Liver (tissue), 9 donors: ENCODE results near the gene ITIH6. TPM values are rescaled to one million over a fixed set of nuclear protein-coding genes. Genes with fewer than 3 reads are reported as not detected.
"Not testable (repeated sequence)": the region's sequence is repeated elsewhere in the genome, so short reads cannot be mapped to it uniquely, and the experiment has no call there.

Experiments used
- DNase-seq: peaks from one replicate; pipeline ENCODE4 v3.0.0-alpha.2; 2017; ENCODE audit warnings: low spot score
- H3K27ac ChIP-seq, 2 donors: one replicate each; pipeline ENCODE4 v1.7.0; 2013; ENCODE audit warnings: inconsistent platforms in 2 of 2, low read length in 2 of 2, control low read depth in 1 of 2, low read depth in 1 of 2, mild to moderate bottlenecking in 1 of 2
- H3K27me3 ChIP-seq, 4 donors: one replicate each; pipeline versions ENCODE4 v1.6.1 to v1.7.0; 2013; ENCODE audit warnings: low read length in 3 of 4, inconsistent platforms in 1 of 4, mild to moderate bottlenecking in 1 of 4, moderate library complexity in 1 of 4; ENCODE audit not compliant: control insufficient read depth in 4 of 4, insufficient read depth in 4 of 4
- H3K36me3 ChIP-seq, 4 donors: one replicate each; pipeline versions ENCODE4 v1.6.1 to v1.7.0; 2013; ENCODE audit warnings: low read length in 3 of 4, mild to moderate bottlenecking in 3 of 4, low read depth in 1 of 4, moderate library complexity in 1 of 4; ENCODE audit not compliant: control insufficient read depth in 4 of 4, insufficient read depth in 3 of 4
- H3K4me1 ChIP-seq, 4 donors: one replicate each; pipeline versions ENCODE4 v1.6.1 to v1.7.0; 2013; ENCODE audit warnings: low read length in 3 of 4, mild to moderate bottlenecking in 3 of 4, moderate library complexity in 1 of 4; ENCODE audit not compliant: control insufficient read depth in 4 of 4, insufficient read depth in 4 of 4
- H3K4me3 ChIP-seq, 3 donors: one replicate each; pipeline versions ENCODE4 v1.6.1 to v1.7.0; 2013; ENCODE audit warnings: low read length in 3 of 3, control low read depth in 1 of 3, low read depth in 1 of 3, mild to moderate bottlenecking in 1 of 3
- H3K9ac ChIP-seq, 2 donors: one replicate each; pipeline ENCODE4 v1.7.0; 2013; ENCODE audit warnings: low read length in 2 of 2, mild to moderate bottlenecking in 2 of 2, moderate library complexity in 2 of 2, control low read depth in 1 of 2, low read depth in 1 of 2
- H3K9me3 ChIP-seq, 4 donors: one replicate each; pipeline versions ENCODE4 v1.6.1 to v1.7.0; 2013; ENCODE audit warnings: low read length in 3 of 4; ENCODE audit not compliant: control insufficient read depth in 4 of 4
- ATF3 ChIP-seq: IDR thresholded peaks from 2 replicates; pipeline ENCODE4 v1.6.1; 2016; ENCODE audit warnings: antibody characterized with exemption
- CTCF ChIP-seq: fragments of 150-350 bp; IDR thresholded peaks from 2 replicates; pipeline ENCODE4 v1.5.1; 2017; ENCODE audit warnings: improper control_type of control experiment, low read depth, low read length; ENCODE audit not compliant: missing input control
- EGR1 ChIP-seq, 2 donors: IDR thresholded peaks; 2 replicates each; pipeline ENCODE4 v1.6.1; 2016 to 2018; ENCODE audit warnings: antibody characterized with exemption in 2 of 2, low read depth in 2 of 2
- FOXA1 ChIP-seq: IDR thresholded peaks from 2 replicates; pipeline ENCODE4 v1.6.1; 2016; ENCODE audit warnings: antibody characterized with exemption
- FOXA2 ChIP-seq: IDR thresholded peaks from 2 replicates; pipeline ENCODE4 v1.6.1; 2016; ENCODE audit warnings: antibody characterized with exemption
- GABPA ChIP-seq, 2 donors: IDR thresholded peaks in 1 of 2; conservative IDR thresholded peaks in 1 of 2; 2 replicates each; pipeline ENCODE4 v1.6.1; 2016; ENCODE audit warnings: antibody characterized with exemption in 2 of 2, mild to moderate bottlenecking in 1 of 2, moderate library complexity in 1 of 2
- HNF4A ChIP-seq, 2 donors: conservative IDR thresholded peaks; 2 replicates each; pipeline ENCODE4 v1.6.1; 2016; ENCODE audit warnings: antibody characterized with exemption in 2 of 2, mild to moderate bottlenecking in 2 of 2
- HNF4G ChIP-seq: IDR thresholded peaks from 2 replicates; pipeline ENCODE4 v1.6.1; 2016; ENCODE audit warnings: antibody characterized with exemption
- JUND ChIP-seq, 2 donors: IDR thresholded peaks; 2 replicates each; pipeline ENCODE4 v1.6.1; 2016; ENCODE audit warnings: antibody characterized with exemption in 2 of 2
- MAX ChIP-seq: IDR thresholded peaks from 2 replicates; pipeline ENCODE4 v1.6.1; 2016; ENCODE audit warnings: antibody characterized with exemption
- NR2F2 ChIP-seq: IDR thresholded peaks from 2 replicates; pipeline ENCODE4 v1.6.1; 2016; ENCODE audit warnings: antibody characterized with exemption
- RAD21 ChIP-seq, 2 donors: IDR thresholded peaks; 2 replicates each; pipeline ENCODE4 v1.6.1; 2016; ENCODE audit warnings: antibody characterized with exemption in 2 of 2, mild to moderate bottlenecking in 2 of 2
- REST ChIP-seq: IDR thresholded peaks from 2 replicates; pipeline ENCODE4 v1.6.1; 2016; ENCODE audit warnings: antibody characterized with exemption, mild to moderate bottlenecking
- RXRA ChIP-seq, 2 donors: IDR thresholded peaks; 2 replicates each; pipeline ENCODE4 v1.6.1; 2017 to 2018; ENCODE audit warnings: antibody characterized with exemption in 2 of 2, mild to moderate bottlenecking in 1 of 2
- SP1 ChIP-seq: IDR thresholded peaks from 2 replicates; pipeline ENCODE4 v1.6.1; 2018; ENCODE audit warnings: antibody characterized with exemption, mild to moderate bottlenecking
- TAF1 ChIP-seq: conservative IDR thresholded peaks from 2 replicates; pipeline ENCODE4 v1.6.1; 2016; ENCODE audit warnings: antibody characterized with exemption, mild to moderate bottlenecking
- YY1 ChIP-seq: IDR thresholded peaks from 2 replicates; pipeline ENCODE4 v1.6.1; 2016; ENCODE audit warnings: antibody characterized with exemption, mild to moderate bottlenecking
- WGBS: extraction: QIAGEN DNeasy Blood & Tissue Kit; methylation state at CpG from one replicate; pipeline ENCODE4 v1.1.7; 2013; 5-methylcytosine and 5-hydroxymethylcytosine counted together
- polyA plus RNA-seq, 2 donors: library from polyadenylated mRNA; stranded (reverse) in 1 of 2; unstranded in 1 of 2; fragments of 200-250 nt in 1 of 2; fragments of >200 nt in 1 of 2; fragmentation: Nextera tagmentation in 1 of 2; extraction: Ambion mirVana in 1 of 2; gene quantifications; one replicate each; pipeline versions ENCODE4 v1.2.1 to v1.2.3, GENCODE V29; 2013 to 2015
- total RNA-seq, 2 donors: library from RNA; depleted of rRNA; stranded (reverse); fragments of >200 nt; gene quantifications; one replicate each; pipeline ENCODE4 v1.2.3, GENCODE V29; 2014
- TF ChIP-seq, protein P1 (sequence below): IDR thresholded peaks from 2 replicates; pipeline ENCODE4 v1.6.1; 2016; ENCODE audit warnings: antibody characterized with exemption
- donor health status: healthy.
- donor health status: healthy.
- donor health status: healthy.
- donor health status: healthy.
- donor health status: healthy.

Gene ITIH6
- total and polyA plus RNA-seq, 4 donors = not detected

DNA sequence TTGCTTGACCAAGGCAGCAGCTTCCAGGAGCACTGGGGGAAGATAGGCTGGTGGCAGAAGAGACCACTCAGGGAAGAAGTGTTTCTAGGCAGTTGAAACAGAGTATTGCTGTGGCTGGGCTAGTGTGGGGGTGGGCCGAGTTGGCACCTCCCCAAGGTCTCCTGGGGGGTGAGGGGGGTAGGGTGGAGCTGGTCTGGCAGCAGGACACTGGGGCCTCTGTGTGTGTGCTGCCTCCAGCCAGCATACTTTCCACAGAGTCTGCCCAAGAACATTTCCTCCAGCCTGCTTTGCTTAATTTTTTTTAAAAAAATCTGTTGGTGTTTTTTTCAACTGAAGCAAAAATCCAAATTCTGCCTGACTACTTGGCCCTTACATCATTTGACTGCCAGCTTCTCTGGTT, 4.0 kb downstream of the ITIH6 start:
- WGBS = 31% methylated on average over 1 of the region's 1 CpG
- DNase-seq = no peak
- no peak overlapping the region for H3K4me3 ChIP-seq
- no peaks in the 10 kb centered on the region for H3K27me3 ChIP-seq
- H3K4me1 ChIP-seq = no peaks in the 10 kb centered on the region
- no peaks in the 10 kb centered on the region for H3K9me3 ChIP-seq
- H3K27ac ChIP-seq = no peak overlapping the region
- H3K36me3 ChIP-seq = no peaks in the 10 kb centered on the region
- TF ChIP-seq NR2F2 = no peak
- H3K9ac ChIP-seq = no peak overlapping the region

- H3K4me3 ChIP-seq, H3K27me3 ChIP-seq, H3K27ac ChIP-seq, DNase-seq, H3K36me3 ChIP-seq, H3K9me3 ChIP-seq, H3K4me1 ChIP-seq, H3K9ac ChIP-seq: not testable (repeated sequence)
- WGBS = 84% methylated on average over 4 of the region's 5 CpGs
These were observed 8.7 kb downstream of the ITIH6 start for GRCh38 chrX:54789405-54789804.

GRCh38 chrX:54788446-54788845, 9.6 kb downstream of the ITIH6 start:
- no peak for TF ChIP-seq RXRA (IDR thresholded peaks at IDR 0.05)
- no peak for TF ChIP-seq TAF1
- no peak for TF ChIP-seq HNF4G
- no peak for TF ChIP-seq GABPA (IDR thresholded peaks at IDR 0.05 in 1 of 2, conservative IDR thresholded peaks at IDR 0.05 in 1 of 2)
- TF ChIP-seq SP1 = no peak
- no peak for TF ChIP-seq FOXA1
- TF ChIP-seq CTCF = no peak
- no peak for TF ChIP-seq JUND (IDR thresholded peaks at IDR 0.05)
- TF ChIP-seq YY1 = no peak
- no peak for TF ChIP-seq ATF3
- TF ChIP-seq, protein P1, sequence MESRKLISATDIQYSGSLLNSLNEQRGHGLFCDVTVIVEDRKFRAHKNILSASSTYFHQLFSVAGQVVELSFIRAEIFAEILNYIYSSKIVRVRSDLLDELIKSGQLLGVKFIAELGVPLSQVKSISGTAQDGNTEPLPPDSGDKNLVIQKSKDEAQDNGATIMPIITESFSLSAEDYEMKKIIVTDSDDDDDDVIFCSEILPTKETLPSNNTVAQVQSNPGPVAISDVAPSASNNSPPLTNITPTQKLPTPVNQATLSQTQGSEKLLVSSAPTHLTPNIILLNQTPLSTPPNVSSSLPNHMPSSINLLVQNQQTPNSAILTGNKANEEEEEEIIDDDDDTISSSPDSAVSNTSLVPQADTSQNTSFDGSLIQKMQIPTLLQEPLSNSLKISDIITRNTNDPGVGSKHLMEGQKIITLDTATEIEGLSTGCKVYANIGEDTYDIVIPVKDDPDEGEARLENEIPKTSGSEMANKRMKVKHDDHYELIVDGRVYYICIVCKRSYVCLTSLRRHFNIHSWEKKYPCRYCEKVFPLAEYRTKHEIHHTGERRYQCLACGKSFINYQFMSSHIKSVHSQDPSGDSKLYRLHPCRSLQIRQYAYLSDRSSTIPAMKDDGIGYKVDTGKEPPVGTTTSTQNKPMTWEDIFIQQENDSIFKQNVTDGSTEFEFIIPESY = no peak
- no peak for TF ChIP-seq EGR1 (IDR thresholded peaks at IDR 0.05; ENCODE audit: low read depth in 2 of 2)
- no peak for TF ChIP-seq FOXA2
- no peak for TF ChIP-seq REST
- no peak for TF ChIP-seq HNF4A (conservative IDR thresholded peaks at IDR 0.05)
- TF ChIP-seq MAX = no peak
- no peak for TF ChIP-seq RAD21 (IDR thresholded peaks at IDR 0.05)
- TF ChIP-seq NR2F2 = no peak
- Histone ChIP-seq H3K27me3 (no peaks in the 10 kb centered on the region), H3K4me1 (no peaks in the 10 kb centered on the region), H3K9ac (no peak overlapping the region), H3K9me3 (no peaks in the 10 kb centered on the region), H3K4me3 (no peak overlapping the region), H3K27ac (no peak overlapping the region), H3K36me3 (no peaks in the 10 kb centered on the region)
- DNase-seq = no peak
- WGBS = 96% methylated on average over 9 of the region's 9 CpGs
